DOHH2 (cell line): ENCODE measurements around the gene VPS9D1.

Experiments used
- H3F3A ChIP-seq: fragments of 200-600 bp; sonication (generic), shearing (Covaris generic); 2 replicates; pipeline ENCODE4 v1.6.0; 2016; ENCODE audit warnings: antibody characterized with exemption, mild to moderate bottlenecking; ENCODE audit not compliant: control insufficient read depth, insufficient read depth
- H3K27ac ChIP-seq: fragments of 200-600 bp; sonication (generic); 2 replicates; pipeline ENCODE4 v1.5.1; 2014; ENCODE audit warnings: low read depth, mild to moderate bottlenecking, low read length, moderate library complexity
- H3K27me3 ChIP-seq: fragments of 200-600 bp; sonication (generic); 2 replicates; pipeline ENCODE4 v1.6.1; 2014; ENCODE audit warnings: mild to moderate bottlenecking, low read length, mixed read lengths; ENCODE audit not compliant: control insufficient read depth
- H3K36me3 ChIP-seq: fragments of 200-600 bp; sonication (generic); 2 replicates; pipeline ENCODE4 v1.6.1; 2014; ENCODE audit warnings: mild to moderate bottlenecking, low read length, moderate library complexity, mixed read lengths; ENCODE audit not compliant: control insufficient read depth
- H3K4me1 ChIP-seq: fragments of 200-600 bp; sonication (generic); 2 replicates; pipeline ENCODE4 v1.6.1; 2014; ENCODE audit warnings: mild to moderate bottlenecking, low read length, mixed read lengths; ENCODE audit not compliant: control insufficient read depth
- H3K4me2 ChIP-seq: fragments of 200-600 bp; sonication (generic); 2 replicates; pipeline ENCODE4 v1.6.0; 2014; ENCODE audit warnings: mild to moderate bottlenecking, low read length, moderate library complexity
- H3K4me3 ChIP-seq: fragments of 200-600 bp; sonication (generic); 2 replicates; pipeline ENCODE4 v1.5.1; 2014; ENCODE audit warnings: mild to moderate bottlenecking, low read length, mixed read lengths
- H3K79me2 ChIP-seq: fragments of 200-600 bp; sonication (generic); 2 replicates; pipeline ENCODE4 v1.6.1; 2014; ENCODE audit warnings: mild to moderate bottlenecking, low read length, mixed read lengths; ENCODE audit not compliant: control insufficient read depth
- H3K9me2 ChIP-seq: fragments of 200-600 bp; sonication (generic); replicated peaks from 2 replicates; pipeline ENCODE4 v1.6.1; 2014; ENCODE audit warnings: mild to moderate bottlenecking, low read length, mixed read lengths; ENCODE audit not compliant: control insufficient read depth
- H3K9me3 ChIP-seq: fragments of 200-600 bp; sonication (generic); 2 replicates; pipeline ENCODE4 v1.6.1; 2014; ENCODE audit warnings: antibody characterized with exemption, low read length, mixed read lengths; ENCODE audit not compliant: control insufficient read depth, insufficient read depth
- H4K20me1 ChIP-seq: fragments of 200-600 bp; sonication (generic); 2 replicates; pipeline ENCODE4 v1.6.0; 2014; ENCODE audit warnings: low read depth, mild to moderate bottlenecking, antibody characterized with exemption, low read length, moderate library complexity; ENCODE audit not compliant: control insufficient read depth, insufficient read depth
- EZH2phosphoT487 ChIP-seq: fragments of 200-600 bp; sonication (generic); IDR thresholded peaks from 2 replicates; pipeline ENCODE4 v1.6.1; 2017; ENCODE audit warnings: borderline replicate concordance, mild to moderate bottlenecking, antibody characterized with exemption, low read length, moderate library complexity, mixed read lengths
- TF ChIP-seq, protein P1 (sequence below): fragments of 200-600 bp; sonication (generic); IDR thresholded peaks from one replicate; pipeline ENCODE4 v1.5.1; 2014; ENCODE audit warnings: antibody characterized with exemption, mild to moderate bottlenecking, low read depth, low read length; ENCODE audit not compliant: poor library complexity, severe bottlenecking

Gene VPS9D1

DNA sequence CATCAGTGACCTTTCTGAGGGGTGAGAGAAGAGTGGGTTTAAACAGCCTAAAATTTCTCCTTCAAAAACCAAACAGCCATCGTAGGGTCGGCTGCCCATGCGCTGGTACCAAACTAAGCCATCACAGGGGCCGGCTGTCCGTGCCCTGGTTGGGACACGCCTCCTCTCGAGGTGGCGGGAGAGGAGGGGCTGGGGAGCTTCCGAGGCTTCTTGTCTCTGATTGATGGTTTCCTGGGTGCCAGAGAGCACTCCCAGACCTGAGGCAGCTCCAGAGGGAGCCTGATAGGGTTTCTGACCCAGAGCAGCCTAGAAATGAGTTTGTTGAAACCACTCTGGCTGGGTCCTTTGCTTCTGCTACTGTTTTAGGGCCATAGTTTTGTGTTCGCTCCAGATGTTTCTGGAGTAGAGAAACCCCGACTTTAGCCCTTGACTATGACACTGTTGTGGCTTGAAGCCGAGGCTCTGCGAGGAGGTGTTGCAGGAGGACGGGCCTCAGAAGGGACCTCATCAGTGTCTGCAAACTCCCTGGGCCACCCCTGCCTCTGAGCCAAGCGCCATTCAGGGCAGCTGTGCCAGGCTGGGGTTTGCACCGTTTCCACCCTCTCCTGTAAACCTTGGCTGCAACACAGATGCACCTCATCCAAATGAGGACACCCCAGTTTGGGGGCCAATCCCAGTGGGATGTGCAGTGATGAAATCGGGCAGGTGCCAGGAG, 6.9 kb upstream of the VPS9D1 start:
- TF ChIP-seq, protein P1, sequence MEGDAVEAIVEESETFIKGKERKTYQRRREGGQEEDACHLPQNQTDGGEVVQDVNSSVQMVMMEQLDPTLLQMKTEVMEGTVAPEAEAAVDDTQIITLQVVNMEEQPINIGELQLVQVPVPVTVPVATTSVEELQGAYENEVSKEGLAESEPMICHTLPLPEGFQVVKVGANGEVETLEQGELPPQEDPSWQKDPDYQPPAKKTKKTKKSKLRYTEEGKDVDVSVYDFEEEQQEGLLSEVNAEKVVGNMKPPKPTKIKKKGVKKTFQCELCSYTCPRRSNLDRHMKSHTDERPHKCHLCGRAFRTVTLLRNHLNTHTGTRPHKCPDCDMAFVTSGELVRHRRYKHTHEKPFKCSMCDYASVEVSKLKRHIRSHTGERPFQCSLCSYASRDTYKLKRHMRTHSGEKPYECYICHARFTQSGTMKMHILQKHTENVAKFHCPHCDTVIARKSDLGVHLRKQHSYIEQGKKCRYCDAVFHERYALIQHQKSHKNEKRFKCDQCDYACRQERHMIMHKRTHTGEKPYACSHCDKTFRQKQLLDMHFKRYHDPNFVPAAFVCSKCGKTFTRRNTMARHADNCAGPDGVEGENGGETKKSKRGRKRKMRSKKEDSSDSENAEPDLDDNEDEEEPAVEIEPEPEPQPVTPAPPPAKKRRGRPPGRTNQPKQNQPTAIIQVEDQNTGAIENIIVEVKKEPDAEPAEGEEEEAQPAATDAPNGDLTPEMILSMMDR: no peak
- no peak for TF ChIP-seq EZH2phosphoT487
- no peak overlapping the region for H3K27ac ChIP-seq
- no peak overlapping the region for H3K4me3 ChIP-seq
- no peaks in the 10 kb centered on the region for H3K27me3 ChIP-seq
- H3K9me2 ChIP-seq: no peaks in the 10 kb centered on the region
- no peak overlapping the region for H3K4me2 ChIP-seq
- no peaks in the 10 kb centered on the region for H3K9me3 ChIP-seq
- peaks cover 14% of the 10 kb centered on the region for H3F3A ChIP-seq
- H3K4me1 ChIP-seq: peaks cover 7% of the 10 kb centered on the region
- H3K79me2 ChIP-seq: peaks cover 9% of the 10 kb centered on the region
- peaks cover 44% of the 10 kb centered on the region for H3K36me3 ChIP-seq
- H4K20me1 ChIP-seq: peaks cover 12% of the 10 kb centered on the region

DNA sequence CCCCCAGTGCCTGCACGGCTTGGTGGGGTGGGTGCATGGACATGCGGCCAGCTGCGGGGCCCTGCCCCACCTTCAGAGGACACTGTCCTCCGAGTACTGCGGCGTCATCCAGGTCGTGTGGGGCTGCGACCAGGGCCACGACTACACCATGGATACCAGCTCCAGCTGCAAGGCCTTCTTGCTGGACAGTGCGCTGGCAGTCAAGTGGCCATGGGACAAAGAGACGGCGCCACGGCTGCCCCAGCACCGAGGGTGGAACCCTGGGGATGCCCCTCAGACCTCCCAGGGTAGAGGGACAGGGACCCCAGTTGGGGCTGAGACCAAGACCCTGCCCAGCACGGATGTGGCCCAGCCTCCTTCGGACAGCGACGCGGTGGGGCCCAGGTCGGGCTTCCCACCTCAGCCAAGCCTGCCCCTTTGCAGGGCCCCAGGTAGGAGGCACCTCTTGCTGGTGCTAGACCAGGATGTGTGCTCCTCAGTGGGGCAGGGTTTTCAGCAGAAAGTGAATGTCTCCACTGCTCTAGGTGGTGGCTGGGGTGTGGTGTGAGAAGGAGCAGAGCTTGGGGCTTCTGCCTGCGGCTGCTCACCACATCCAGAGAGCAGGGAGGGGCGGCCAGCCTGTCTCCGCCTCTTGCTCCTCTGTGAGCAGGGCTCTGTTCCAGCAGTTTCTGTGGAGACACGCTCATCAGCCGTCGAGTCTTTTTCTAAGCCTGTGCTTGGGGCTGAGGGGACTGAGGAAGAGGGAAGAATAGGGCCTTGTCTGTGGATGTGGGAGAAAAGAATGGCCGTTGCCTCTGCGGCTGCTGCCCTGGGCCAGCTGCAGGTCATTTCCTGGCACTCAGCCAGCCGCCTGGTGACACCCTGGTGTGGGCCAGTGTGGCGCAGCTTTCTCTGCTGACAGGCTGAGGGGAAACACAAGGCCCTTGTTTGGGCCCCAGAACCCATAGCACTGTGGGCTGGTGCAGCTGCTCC, 2.9 kb upstream of the VPS9D1 start:
- Histone ChIP-seq H3K79me2 (peaks cover 14% of the 10 kb centered on the region), H3K36me3 (peaks cover 26% of the 10 kb centered on the region), H3K9me2 (no peaks in the 10 kb centered on the region), H4K20me1 (peaks cover 16% of the 10 kb centered on the region), H3K4me2 (peak overlapping the region; percentile 91; the same call in 1 of the 2 replicates), H3K27ac (no peak overlapping the region), H3K4me1 (peaks cover 17% of the 10 kb centered on the region), H3K27me3 (peaks cover 7% of the 10 kb centered on the region), H3K4me3 (no peak overlapping the region), H3F3A (peaks cover 10% of the 10 kb centered on the region), H3K9me3 (no peaks in the 10 kb centered on the region)
- no peak for TF ChIP-seq EZH2phosphoT487
- TF ChIP-seq, protein P1: no peak

DNA sequence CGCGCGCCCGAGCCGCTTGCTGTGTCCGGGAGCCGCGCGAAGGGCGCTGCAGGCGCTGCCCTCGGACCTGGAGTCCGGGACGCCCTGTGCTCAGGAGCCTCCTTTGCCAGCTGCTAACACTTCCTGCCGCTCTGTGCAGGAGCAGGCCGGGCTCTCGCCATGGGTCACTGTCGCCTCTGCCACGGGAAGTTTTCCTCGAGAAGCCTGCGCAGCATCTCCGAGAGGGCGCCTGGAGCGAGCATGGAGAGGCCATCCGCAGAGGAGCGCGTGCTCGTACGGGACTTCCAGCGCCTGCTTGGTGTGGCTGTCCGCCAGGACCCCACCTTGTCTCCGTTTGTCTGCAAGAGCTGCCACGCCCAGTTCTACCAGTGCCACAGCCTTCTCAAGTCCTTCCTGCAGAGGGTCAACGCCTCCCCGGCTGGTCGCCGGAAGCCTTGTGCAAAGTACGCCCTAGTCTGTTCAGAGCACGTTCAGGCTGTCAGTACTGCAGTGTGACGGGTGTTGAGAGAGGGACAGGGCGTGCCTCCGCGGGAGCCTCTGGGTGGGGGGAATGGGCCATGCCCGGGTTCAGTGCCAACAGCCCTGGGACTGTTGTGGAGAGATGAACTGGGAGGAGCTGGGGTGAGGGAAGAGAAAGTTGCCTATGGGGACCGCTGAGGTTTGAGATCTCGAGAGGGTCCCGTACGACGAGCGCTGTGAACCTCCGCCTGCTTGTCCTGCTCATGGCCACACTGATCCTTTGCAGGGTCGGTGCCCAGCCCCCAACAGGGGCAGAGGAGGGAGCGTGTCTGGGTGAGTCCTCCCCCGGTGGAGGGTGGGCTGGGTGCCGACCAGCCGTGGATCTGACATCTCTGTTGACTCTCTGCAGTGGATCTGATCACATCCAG, 1.9 kb upstream of the VPS9D1 start:
- Histone ChIP-seq H3F3A (peaks cover 10% of the 10 kb centered on the region), H3K4me1 (peaks cover 17% of the 10 kb centered on the region), H3K4me3 (peak overlapping the region; percentile 83), H3K9me3 (no peaks in the 10 kb centered on the region), H3K4me2 (peak overlapping the region; percentile 91), H3K36me3 (peaks cover 27% of the 10 kb centered on the region), H3K27ac (peak overlapping the region; percentile 29; the same call in 1 of the 2 replicates), H3K9me2 (no peaks in the 10 kb centered on the region), H3K79me2 (peaks cover 14% of the 10 kb centered on the region), H4K20me1 (peaks cover 16% of the 10 kb centered on the region), H3K27me3 (peaks cover 7% of the 10 kb centered on the region)
- no peak for TF ChIP-seq EZH2phosphoT487
